SJSA1 (cell line): ENCODE data around the gene CNN2. TPM values are rescaled to one million over a fixed set of nuclear protein-coding genes. Genes with fewer than 3 reads are reported as not detected.

ENCODE experiments used
- DNase-seq, 2 experiments: peaks; one replicate each; pipeline ENCODE4 v3.0.0-alpha.2; 2015 to 2020; ENCODE audit warnings: low spot score in 2 of 2, low read depth in 1 of 2
- H3K27ac ChIP-seq: fragments of 250-450 bp; sonication (Bioruptor Pico); 2 replicates; pipeline ENCODE4 v1.5.1; 2020; ENCODE audit warnings: mild to moderate bottlenecking, moderate library complexity
- H3K27me3 ChIP-seq: fragments of 250-450 bp; sonication (Bioruptor Pico); replicated peaks from 2 replicates; pipeline ENCODE4 v1.5.1; 2020; ENCODE audit warnings: mild to moderate bottlenecking, moderate library complexity
- H3K36me3 ChIP-seq: fragments of 250-450 bp; sonication (Bioruptor Pico); 2 replicates; pipeline ENCODE4 v1.5.1; 2020; ENCODE audit warnings: mild to moderate bottlenecking
- H3K4me1 ChIP-seq: fragments of 250-450 bp; sonication (Bioruptor Pico); replicated peaks from 2 replicates; pipeline ENCODE4 v1.6.1; 2021; ENCODE audit warnings: mild to moderate bottlenecking
- H3K4me3 ChIP-seq: fragments of 250-450 bp; sonication (Bioruptor Pico); 2 replicates; pipeline ENCODE4 v1.5.1; 2020; ENCODE audit warnings: mild to moderate bottlenecking
- H3K9me3 ChIP-seq: fragments of 250-450 bp; sonication (Bioruptor Pico); replicated peaks from 2 replicates; pipeline ENCODE4 v1.5.1; 2020; ENCODE audit warnings: mild to moderate bottlenecking
- total RNA-seq: library from RNA; depleted of rRNA; stranded (reverse); fragments of >200 nt; shearing (Covaris generic); gene quantifications from 2 replicates; pipeline ENCODE4 v1.2.3, GENCODE V29; 2014

The CNN2 gene
- total RNA-seq, 1 experiment from 2014 or later, result 441 TPM

DNA sequence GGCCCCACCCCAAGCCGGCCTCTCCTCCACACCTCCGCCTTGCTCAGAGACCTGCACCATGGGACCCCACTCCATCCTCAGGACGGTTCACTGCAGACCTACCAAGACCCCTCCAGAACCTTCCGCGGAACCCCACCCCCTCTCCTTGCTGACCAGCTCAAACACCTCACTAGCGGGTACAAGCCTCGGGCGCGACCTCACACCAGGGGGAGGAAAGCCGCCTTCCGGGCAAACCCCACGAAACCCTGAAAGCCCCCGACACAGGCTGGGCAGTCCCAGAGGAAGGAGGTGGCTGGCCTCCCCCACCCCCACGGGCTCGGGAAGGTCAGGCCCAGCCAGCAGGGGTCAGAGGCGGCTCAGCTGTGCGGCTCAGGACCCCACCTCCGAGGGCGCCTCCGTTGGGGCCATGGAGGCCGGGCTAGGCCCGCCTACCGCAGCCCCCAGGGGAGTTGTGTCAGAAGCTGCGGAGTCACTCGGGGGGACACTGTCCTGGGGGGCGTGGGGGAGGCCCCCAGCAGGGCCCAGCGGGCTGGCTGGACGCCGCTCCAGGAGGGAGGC lies 16.3 kb upstream of the CNN2 start:
- Histone ChIP-seq H3K4me3 (no peak overlapping the region), H3K4me1 (no peaks in the 10 kb centered on the region), H3K9me3 (no peaks in the 10 kb centered on the region), H3K36me3 (peaks cover 62% of the 10 kb centered on the region), H3K27ac (no peak overlapping the region), H3K27me3 (no peaks in the 10 kb centered on the region)
- DNase-seq, result no peak

DNA sequence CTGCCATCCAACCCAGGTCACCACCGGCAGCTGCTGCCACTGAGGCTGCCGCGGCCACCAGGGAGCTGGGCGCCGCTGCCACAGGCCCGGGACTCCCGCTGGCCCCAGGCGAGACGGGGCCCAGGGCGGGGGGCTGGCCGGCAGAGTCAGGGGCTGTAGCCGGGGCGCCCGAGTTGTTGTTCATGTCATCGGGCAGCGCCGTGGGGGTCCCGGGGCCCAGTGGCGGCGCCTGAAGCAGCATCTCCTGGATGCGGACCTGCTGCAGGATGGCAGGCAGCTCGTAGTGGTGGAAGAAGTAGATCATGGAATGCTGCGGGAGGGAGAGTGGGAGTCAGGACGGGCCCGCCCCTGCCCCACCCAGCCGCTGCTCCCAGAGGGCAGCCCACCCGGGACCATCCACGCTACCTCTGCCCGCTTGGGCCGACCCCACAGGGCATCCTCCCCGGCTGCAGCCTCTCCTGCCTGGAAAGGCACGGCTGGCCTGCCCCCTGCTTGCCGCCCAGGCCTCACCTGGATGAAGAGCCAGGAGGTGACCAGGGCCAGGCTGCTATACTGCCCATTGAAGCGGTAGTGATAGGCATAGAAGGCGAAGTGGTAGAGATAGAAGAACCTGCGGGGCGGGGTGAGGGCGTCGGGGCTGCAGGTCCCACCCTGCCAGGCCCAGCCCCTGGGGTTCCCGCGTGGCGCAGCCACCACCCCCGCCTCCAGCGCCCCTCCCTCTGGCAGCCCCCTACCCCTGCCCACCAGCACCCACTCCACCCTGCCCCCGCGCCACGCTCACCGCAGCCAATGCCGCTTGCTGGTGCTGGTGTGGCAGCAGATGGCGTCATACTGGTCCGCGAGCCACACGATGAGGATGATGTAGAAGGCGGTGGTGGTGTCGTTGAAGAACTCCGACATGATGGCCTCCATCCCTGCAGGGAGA lies 15.6 kb upstream of the CNN2 start:
- no peak overlapping the region for H3K27ac ChIP-seq
- DNase-seq, result no peak
- peaks cover 69% of the 10 kb centered on the region for H3K36me3 ChIP-seq
- no peaks in the 10 kb centered on the region for H3K4me1 ChIP-seq
- no peaks in the 10 kb centered on the region for H3K9me3 ChIP-seq
- no peak overlapping the region for H3K4me3 ChIP-seq
- H3K27me3 ChIP-seq, result no peaks in the 10 kb centered on the region

GRCh38 chr19:1011831-1012333 lies 14.5 kb upstream of the CNN2 start:
- no peak for DNase-seq
- Histone ChIP-seq H3K9me3 (no peaks in the 10 kb centered on the region), H3K27me3 (no peaks in the 10 kb centered on the region), H3K4me1 (peaks cover 7% of the 10 kb centered on the region), H3K36me3 (peaks cover 75% of the 10 kb centered on the region), H3K4me3 (no peak overlapping the region), H3K27ac (no peak overlapping the region)

GRCh38 chr19:1012334-1012733 lies 14.1 kb upstream of the CNN2 start:
- DNase-seq, result no peak
- H3K9me3 ChIP-seq, result no peaks in the 10 kb centered on the region
- H3K36me3 ChIP-seq, result peaks cover 75% of the 10 kb centered on the region
- H3K27ac ChIP-seq, result no peak overlapping the region
- H3K4me1 ChIP-seq, result peaks cover 12% of the 10 kb centered on the region
- no peak overlapping the region for H3K4me3 ChIP-seq
- no peaks in the 10 kb centered on the region for H3K27me3 ChIP-seq

- H3K27ac ChIP-seq, result no peak overlapping the region
- H3K9me3 ChIP-seq, result no peaks in the 10 kb centered on the region
- H3K4me1 ChIP-seq, result peaks cover 21% of the 10 kb centered on the region
- no peak overlapping the region for H3K4me3 ChIP-seq
- no peak for DNase-seq
- no peaks in the 10 kb centered on the region for H3K27me3 ChIP-seq
- peaks cover 83% of the 10 kb centered on the region for H3K36me3 ChIP-seq
These were observed 13.2 kb upstream of the CNN2 start for GRCh38 chr19:1013218-1013617.

GRCh38 chr19:1014161-1015060 lies 12.0 kb upstream of the CNN2 start:
- Histone ChIP-seq H3K4me1 (peaks cover 29% of the 10 kb centered on the region), H3K4me3 (no peak overlapping the region), H3K27ac (no peak overlapping the region), H3K36me3 (peaks cover 83% of the 10 kb centered on the region), H3K27me3 (no peaks in the 10 kb centered on the region), H3K9me3 (no peaks in the 10 kb centered on the region)
- no peak for DNase-seq

- Histone ChIP-seq H3K4me1 (peaks cover 37% of the 10 kb centered on the region), H3K4me3 (no peak overlapping the region), H3K9me3 (no peaks in the 10 kb centered on the region; the same call in 1 of the 2 replicates), H3K27ac (no peak overlapping the region), H3K27me3 (no peaks in the 10 kb centered on the region), H3K36me3 (peaks cover 83% of the 10 kb centered on the region)
- no peak for DNase-seq
These were observed 11.2 kb upstream of the CNN2 start for GRCh38 chr19:1015061-1015781.

DNA sequence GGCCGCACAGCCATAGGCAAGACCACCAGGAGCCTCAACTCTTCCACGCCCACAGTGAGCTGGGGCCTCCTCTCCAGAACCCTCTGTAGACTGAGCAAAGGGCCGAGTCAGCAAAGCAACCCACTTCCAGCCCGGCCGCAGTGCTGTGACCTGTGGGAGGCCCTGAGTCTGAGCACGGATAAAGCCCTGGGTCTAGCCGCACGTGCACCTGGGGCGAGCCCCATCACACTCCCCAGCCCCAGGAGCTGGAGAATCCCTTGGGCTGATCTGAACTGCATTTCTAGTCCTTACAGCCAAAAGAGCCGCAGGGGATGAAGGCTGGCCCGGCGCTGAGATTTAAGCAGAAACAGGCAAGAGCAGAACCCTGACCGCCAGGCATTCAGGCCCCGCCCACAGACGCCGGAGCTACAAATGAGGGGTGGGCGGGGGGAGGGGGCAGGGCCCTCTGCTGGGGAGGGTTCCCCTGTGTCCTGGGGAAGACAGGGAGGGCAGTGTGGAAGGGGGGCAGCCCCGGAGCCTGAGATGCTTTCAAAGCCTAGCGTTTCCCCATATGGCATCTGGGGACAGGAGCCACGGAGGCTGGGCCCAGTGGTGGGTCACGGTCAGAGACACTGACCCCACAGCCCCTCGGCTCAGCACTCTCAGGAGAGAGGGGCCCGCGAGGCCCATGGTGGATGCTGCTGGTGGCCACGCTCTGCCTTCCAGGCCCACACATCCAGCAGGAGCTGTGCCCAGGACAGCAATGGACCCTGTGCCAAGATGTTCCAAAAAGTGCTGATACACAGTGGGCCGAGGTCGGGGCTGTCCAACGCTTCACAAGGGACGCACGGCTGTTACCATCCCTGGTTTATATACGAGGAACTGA lies 10.4 kb upstream of the CNN2 start:
- Histone ChIP-seq H3K27ac (0 out of 2 replicates have a peak overlapping the region, but pooled peaks have one; percentile 37), H3K9me3 (no peaks in the 10 kb centered on the region; the same call in 1 of the 2 replicates), H3K36me3 (peaks cover 82% of the 10 kb centered on the region), H3K4me1 (peaks cover 40% of the 10 kb centered on the region), H3K27me3 (no peaks in the 10 kb centered on the region), H3K4me3 (no peak overlapping the region)
- no peak for DNase-seq

GRCh38 chr19:1016647-1017114 lies 9.7 kb upstream of the CNN2 start:
- Histone ChIP-seq H3K27ac (0 out of 2 replicates have a peak overlapping the region, but pooled peaks have one; percentile 37), H3K4me1 (peaks cover 41% of the 10 kb centered on the region), H3K27me3 (no peaks in the 10 kb centered on the region), H3K9me3 (no peaks in the 10 kb centered on the region; the same call in 1 of the 2 replicates), H3K36me3 (peaks cover 80% of the 10 kb centered on the region), H3K4me3 (no peak overlapping the region)
- DNase-seq, result peak; percentile 42 to 70

- Histone ChIP-seq H3K27me3 (no peaks in the 10 kb centered on the region), H3K9me3 (no peaks in the 10 kb centered on the region; the same call in 1 of the 2 replicates), H3K4me3 (no peak overlapping the region), H3K4me1 (peaks cover 43% of the 10 kb centered on the region), H3K36me3 (peaks cover 74% of the 10 kb centered on the region), H3K27ac (no peak overlapping the region)
- DNase-seq, result no peak
These were observed 9.1 kb upstream of the CNN2 start for GRCh38 chr19:1017115-1017905.

GRCh38 chr19:1017906-1018305 lies 8.5 kb upstream of the CNN2 start:
- peaks cover 69% of the 10 kb centered on the region for H3K36me3 ChIP-seq
- no peak overlapping the region for H3K27ac ChIP-seq
- H3K27me3 ChIP-seq, result no peaks in the 10 kb centered on the region
- DNase-seq, result no peak
- no peak overlapping the region for H3K4me3 ChIP-seq
- H3K9me3 ChIP-seq, result no peaks in the 10 kb centered on the region; the same call in 1 of the 2 replicates
- peaks cover 43% of the 10 kb centered on the region for H3K4me1 ChIP-seq
